Measurements from ENCODE around the gene IGFBP3. TPM values are rescaled to one million over a fixed set of nuclear protein-coding genes. Genes with fewer than 3 reads are reported as not detected.

Gene IGFBP3
- total RNA-seq, 1 experiment from 2014 or later = 2.9 TPM

- H3K4me3 Mint-ChIP-seq = peak within 1 kb of the TSS; percentile 65
- no peaks in the 10 kb centered on the region for H3K9me3 Mint-ChIP-seq
- H3K27me3 Mint-ChIP-seq (ENCODE audit: low read depth) = peaks cover 65% of the 10 kb centered on the region
- ATAC-seq = peak; percentile 60
- DNase-seq (ENCODE audit: low spot score) = peak; percentile 29
- POLR2A ChIA-PET = interaction anchor here (1.0 kb wide), 1 partner anchor 1292 kb away, joined by 3 read pairs; no protein-coding TSS in a partner anchor
- H3K27ac Mint-ChIP-seq = no peak within 1 kb of the TSS
- H3K4me1 Mint-ChIP-seq = peaks cover 16% of the 10 kb centered on the region
- CTCF ChIA-PET = interaction anchor here (1.0 to 2.5 kb wide), 5 partner anchors 16 to 34 kb away, joined by 4 to 13 read pairs (median 9); partner anchors contain the start of gene IGFBP3
- no peaks in the 10 kb centered on the region for H3K36me3 Mint-ChIP-seq
- no peak for TF ChIP-seq ETV6 (CRISPR knock-in tag; IDR thresholded peaks at IDR 0.05)
- TF ChIP-seq MLX (CRISPR knock-in tag; IDR thresholded peaks at IDR 0.05) = 0 out of 2 replicates have a peak, but pooled peaks have one; percentile 45
- TF ChIP-seq NR3C1 (CRISPR knock-in tag; conservative IDR thresholded peaks at IDR 0.05; ENCODE audit: low read depth) = no peak
- 0 out of 2 replicates have a peak, but pooled peaks have one; percentile 15 for TF ChIP-seq ATF3 (CRISPR knock-in tag; conservative IDR thresholded peaks at IDR 0.05)
- TF ChIP-seq PRRX2 (CRISPR knock-in tag; IDR thresholded peaks at IDR 0.05) = no peak
- TF ChIP-seq PREB (CRISPR knock-in tag; IDR thresholded peaks at IDR 0.05; ENCODE audit: borderline replicate concordance) = no peak
- no peak for TF ChIP-seq SOX15 (CRISPR knock-in tag; IDR thresholded peaks at IDR 0.05)
- 0 out of 2 replicates have a peak, but pooled peaks have one; percentile 2 for TF ChIP-seq USF2 (CRISPR knock-in tag; IDR thresholded peaks at IDR 0.05)
- no peak for TF ChIP-seq KAT7 (CRISPR knock-in tag; IDR thresholded peaks at IDR 0.05; ENCODE audit: borderline replicate concordance)
- TF ChIP-seq HMGXB4 (CRISPR knock-in tag; IDR thresholded peaks at IDR 0.05) = no peak
- TF ChIP-seq HMGA2 (CRISPR knock-in tag; IDR thresholded peaks at IDR 0.05) = no peak
- 0 out of 2 replicates have a peak, but pooled peaks have one; percentile 23 for TF ChIP-seq TEAD1 (CRISPR knock-in tag; IDR thresholded peaks at IDR 0.05)
- TF ChIP-seq GRHL2 (CRISPR knock-in tag; IDR thresholded peaks at IDR 0.05; ENCODE audit: insufficient replicate concordance, severe bottlenecking) = no peak
- no peak for TF ChIP-seq ZNF138 (CRISPR knock-in tag; conservative IDR thresholded peaks at IDR 0.05)
- no peak for TF ChIP-seq USF1 (CRISPR knock-in tag; IDR thresholded peaks at IDR 0.05)
- peak; percentile 31; the same call in 1 of the 2 replicates for TF ChIP-seq CREM (CRISPR knock-in tag; IDR thresholded peaks at IDR 0.05)
- no peak for TF ChIP-seq FOXK1 (CRISPR knock-in tag; IDR thresholded peaks at IDR 0.05)
- TF ChIP-seq GTF2I (CRISPR knock-in tag; conservative IDR thresholded peaks at IDR 0.05) = no peak
- peak; percentile 59; the same call in 1 of the 2 replicates for TF ChIP-seq MAX (CRISPR knock-in tag; IDR thresholded peaks at IDR 0.05)
- no peak for TF ChIP-seq ZBTB43 (CRISPR knock-in tag; IDR thresholded peaks at IDR 0.05)
- TF ChIP-seq CREB1 (CRISPR knock-in tag; IDR thresholded peaks at IDR 0.05) = no peak
- TF ChIP-seq FOXP1 (CRISPR knock-in tag; IDR thresholded peaks at IDR 0.05; ENCODE audit: borderline replicate concordance) = peak; percentile 60
- TF ChIP-seq ZBTB21 (CRISPR knock-in tag; IDR thresholded peaks at IDR 0.05; ENCODE audit: borderline replicate concordance) = no peak; the same call in 1 of the 2 replicates
- no peak for TF ChIP-seq MXD4 (CRISPR knock-in tag; IDR thresholded peaks at IDR 0.05; ENCODE audit: borderline replicate concordance)
- TF ChIP-seq ZNF396 (CRISPR knock-in tag; IDR thresholded peaks at IDR 0.05; ENCODE audit: borderline replicate concordance) = no peak
- TF ChIP-seq NFYB (CRISPR knock-in tag; conservative IDR thresholded peaks at IDR 0.05; ENCODE audit: low read depth) = no peak
- TF ChIP-seq ATF6 (CRISPR knock-in tag; IDR thresholded peaks at IDR 0.05) = no peak
- TF ChIP-seq NFE2L1 (CRISPR knock-in tag; IDR thresholded peaks at IDR 0.05) = 0 out of 2 replicates have a peak, but pooled peaks have one; percentile 56
Measured at GRCh38 chr7:45888185-45888992, 32.7 kb downstream of the IGFBP3 start, which contains the start of gene IGFBP1. IGFBP1 (plus strand) TSS chr7:45888488; CDS start chr7:45888653, 165 bp downstream.
